Amniotic stem cell (primary cell): ENCODE data around the gene TCEANC.

Source experiments
- DNase-seq: peaks from one replicate; lab custom pipeline; 2025; lab: John Stamatoyannopoulos, UW

Gene TCEANC

GRCh38 chrX:13692771-13693231 is 39.9 kb downstream of the TCEANC start:
- DNase-seq, result no peak

DNA sequence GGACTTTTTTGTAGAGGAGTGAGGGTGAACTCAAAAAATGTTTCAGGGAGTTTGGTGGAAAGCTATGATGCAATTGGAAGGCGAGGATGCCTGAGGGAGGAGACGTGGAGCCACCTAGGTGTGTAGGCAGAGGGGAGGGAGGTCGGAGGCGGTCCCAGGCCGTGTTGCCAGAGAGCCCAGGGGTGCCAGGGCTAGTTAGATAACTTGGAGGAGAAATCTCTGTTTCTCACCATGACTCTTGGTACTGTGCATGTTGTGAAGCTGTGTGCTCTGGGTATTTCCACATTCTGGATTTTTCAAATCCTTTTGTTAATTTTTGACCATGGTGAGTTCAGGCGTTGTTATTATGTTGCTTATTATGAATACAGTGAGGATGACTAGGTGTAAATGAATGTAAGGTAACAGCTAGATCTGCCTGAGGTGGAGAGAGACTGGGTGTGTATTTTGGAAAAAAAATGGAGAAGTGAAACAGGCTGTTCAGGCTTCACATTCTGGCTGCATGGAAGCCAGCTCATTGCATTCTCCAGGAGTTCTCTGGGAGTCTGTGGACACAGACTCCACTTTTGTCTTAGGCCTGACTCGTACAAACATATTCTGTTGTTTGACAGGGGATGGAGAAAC is 40.5 kb downstream of the TCEANC start:
- no peak for DNase-seq

- no peak for DNase-seq
Observed at GRCh38 chrX:13694359-13694758, 41.4 kb downstream of the TCEANC start.

DNA sequence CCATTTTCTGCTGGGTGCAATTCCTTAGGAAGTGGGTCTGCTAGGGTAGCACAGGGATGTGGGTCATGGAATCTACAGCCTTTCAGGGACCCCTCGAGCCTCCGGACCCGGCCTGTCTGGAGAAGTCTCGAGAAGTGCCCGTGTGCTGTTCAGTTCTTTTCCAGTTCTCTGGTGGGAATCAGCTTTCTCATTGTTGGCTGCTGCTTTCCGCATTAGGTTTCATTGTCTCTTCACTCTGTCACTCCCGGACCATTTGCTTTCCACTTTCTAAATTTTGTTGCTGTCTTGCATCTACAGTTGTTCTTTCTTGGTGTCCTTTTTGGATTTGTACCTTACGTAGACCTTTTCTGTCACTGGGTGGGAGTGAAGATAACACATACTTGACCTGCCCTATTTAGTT is 42.0 kb downstream of the TCEANC start:
- no peak for DNase-seq

DNA sequence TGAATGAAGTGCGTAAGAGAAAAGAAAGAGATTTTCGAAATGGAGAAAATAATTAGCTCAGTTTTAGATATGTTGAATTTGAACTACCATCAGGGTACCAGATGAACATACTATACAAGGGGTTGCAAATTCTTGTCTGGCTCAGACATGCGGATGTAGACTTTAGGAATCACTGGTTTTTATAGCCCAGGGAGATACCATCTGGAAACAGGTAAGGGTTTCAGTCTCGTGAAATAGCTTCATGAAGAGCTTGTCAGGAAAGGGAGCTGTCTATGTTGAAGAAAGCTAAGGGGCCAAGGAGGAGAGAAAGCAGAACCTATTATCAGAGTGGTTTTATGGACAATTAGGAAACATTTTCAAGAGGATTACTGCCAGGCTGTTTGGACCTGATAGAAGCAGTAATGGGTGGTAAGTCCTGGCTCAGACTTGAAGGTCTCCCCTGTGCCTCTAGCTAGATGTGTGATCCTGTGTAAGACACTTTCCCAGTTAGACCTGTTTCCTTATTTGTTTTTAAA is 42.7 kb downstream of the TCEANC start:
- no peak for DNase-seq

DNA sequence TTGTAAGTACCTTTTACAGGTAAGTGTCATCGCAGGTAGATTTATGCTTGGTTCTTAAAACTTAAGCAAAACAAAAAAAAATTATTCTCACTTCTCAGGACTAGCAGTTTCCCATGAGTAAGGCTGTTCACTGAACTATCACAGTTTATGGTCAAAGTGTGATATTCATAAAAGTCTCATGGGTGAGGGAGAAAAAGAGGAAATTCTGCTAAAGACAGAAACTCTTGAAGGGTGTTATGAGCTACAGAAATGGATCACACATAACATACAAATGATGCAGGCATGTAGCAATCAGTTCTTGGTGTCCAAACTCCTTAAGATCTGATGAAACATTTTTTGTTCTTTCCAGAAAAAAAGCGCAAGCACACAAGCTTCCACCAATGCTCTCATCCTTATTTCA is 44.5 kb downstream of the TCEANC start:
- no peak for DNase-seq

DNA sequence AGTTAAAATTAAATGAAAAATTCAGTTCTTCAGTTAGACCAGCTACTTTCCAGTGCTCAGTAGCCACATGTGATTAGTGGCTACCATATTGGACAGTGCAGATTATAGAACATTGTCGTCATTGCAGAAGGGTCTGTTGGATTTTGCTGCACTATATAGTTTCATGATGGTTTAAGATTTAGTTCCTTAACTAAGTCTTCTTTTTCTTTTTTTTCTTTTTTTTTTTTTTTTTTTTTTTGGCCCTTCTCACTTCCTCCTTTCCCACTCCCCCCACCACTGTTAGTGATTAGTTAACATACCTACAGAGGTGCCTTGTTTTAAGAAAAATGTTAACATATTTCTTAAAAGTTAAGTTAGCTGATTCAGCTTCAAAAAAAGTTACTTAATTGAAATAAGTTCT is 45.0 kb downstream of the TCEANC start:
- DNase-seq, result no peak

GRCh38 chrX:13698432-13698831 is 45.5 kb downstream of the TCEANC start:
- no peak for DNase-seq

- no peak for DNase-seq
Observed at GRCh38 chrX:13699183-13699826, 46.4 kb downstream of the TCEANC start.

- no peak for DNase-seq
Observed at GRCh38 chrX:13700380-13700779, 47.4 kb downstream of the TCEANC start.

GRCh38 chrX:13702111-13702789 is 49.3 kb downstream of the TCEANC start:
- DNase-seq, result no peak

DNA sequence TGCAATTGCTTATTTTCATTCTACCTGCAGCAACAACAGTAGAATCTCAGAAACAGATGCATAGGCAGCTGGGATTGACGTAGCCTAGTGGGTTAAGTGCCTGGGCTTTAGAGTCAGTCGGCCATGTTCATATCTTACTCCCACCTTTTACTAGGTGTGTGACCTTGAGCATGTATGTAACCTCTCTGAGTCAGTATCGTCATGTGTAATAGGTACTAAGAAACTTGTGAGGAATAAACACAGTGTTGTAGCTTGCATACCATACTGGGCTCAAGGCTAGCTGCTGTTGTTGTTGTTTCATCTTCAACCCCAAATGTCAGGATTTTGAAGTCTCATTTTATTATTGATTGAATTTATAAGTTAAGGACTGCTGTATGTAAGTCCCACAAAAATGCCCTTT is 50.2 kb downstream of the TCEANC start:
- DNase-seq, result no peak

DNA sequence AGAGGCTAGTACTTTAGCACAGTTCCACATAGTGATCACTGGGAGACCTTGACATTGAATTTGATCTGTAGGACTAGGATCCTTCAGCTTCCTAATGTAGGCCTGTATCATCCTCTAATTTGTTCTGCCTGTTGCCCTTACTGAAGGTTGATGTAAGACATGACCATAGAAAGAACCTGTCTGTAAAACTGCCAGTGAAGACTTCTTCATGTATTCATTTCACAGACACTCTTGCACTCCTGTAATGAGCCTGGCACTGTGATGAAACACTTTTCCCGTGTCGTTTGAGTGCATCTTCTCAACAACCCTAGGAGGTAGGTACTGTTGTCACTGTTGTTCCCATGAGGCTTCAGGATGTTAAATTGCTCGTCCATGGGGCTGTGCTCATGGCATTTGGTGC is 50.6 kb downstream of the TCEANC start:
- DNase-seq, result no peak

DNA sequence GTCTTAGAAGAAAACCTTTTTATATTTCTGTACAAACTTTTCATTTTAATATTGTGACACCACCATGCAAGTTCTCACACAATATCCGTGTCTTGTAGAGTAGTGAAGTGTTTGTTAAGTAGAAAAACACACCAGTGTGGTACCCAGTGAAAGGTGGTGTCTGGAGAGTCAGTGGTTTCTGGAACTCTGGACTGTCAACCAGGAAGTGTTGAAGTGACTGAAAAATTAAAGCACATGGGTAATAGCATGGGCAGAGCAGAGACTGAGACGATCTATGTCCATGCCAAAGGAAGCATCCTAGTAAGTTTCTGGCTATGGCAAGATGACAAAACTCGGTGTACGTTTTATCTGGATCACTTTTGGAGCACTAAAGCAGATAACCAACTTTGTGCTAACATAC is 58.2 kb downstream of the TCEANC start:
- DNase-seq, result no peak
